ENCODE measurements around the gene VAPB.

VAPB gene

DNA sequence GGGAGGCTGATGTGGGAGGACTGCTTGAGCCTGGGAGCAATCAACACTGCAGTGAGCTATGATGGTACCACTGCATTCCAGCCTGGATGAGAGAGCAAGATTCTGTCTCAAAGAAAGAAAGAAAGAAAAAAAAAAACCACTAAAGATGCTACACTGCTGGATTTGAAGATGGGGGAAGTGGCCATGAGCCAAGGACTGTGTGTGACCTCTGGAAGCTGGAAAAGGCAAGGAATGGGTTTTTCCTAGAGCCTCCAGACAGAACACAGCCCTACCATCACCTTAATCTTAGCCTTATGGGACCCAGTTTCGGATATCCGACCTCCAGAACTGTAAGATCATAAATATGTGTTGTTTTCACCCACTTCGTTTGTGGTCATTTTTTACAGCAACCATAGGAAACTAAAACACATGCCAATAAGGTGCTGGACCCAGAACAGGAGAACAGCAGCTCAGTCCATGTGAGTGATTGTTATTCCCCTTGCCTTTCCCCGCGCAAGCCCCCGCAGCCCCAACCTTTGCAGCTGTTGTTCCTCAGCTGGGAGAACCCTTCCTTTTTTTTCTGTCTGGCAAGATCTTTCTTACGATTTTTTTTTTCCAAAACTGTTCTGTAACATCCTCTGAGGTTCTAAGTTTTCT is 11.1 kb upstream of the VAPB start:
- DNase-seq (ENCODE audit: low read depth): no peak

DNA sequence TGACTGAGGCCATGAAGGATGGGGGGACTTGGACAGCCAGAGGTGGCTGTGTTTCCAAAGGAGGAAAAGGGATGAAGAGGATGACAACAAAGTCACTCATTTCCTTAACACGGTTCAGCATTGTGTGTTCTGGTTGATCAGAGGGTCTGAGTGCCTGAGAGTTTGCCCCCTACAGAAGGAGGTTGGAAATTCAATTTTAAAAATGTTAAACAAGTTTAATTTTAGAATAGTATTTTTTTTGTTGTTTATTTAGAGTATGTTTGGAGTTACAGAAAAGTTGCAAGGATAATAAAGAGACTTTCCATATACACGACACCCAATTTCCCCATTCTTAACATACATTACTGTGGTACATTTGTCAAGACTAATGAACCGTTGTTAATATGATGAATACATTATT is 10.3 kb upstream of the VAPB start:
- peak; percentile 48 for DNase-seq (ENCODE audit: low read depth)

DNA sequence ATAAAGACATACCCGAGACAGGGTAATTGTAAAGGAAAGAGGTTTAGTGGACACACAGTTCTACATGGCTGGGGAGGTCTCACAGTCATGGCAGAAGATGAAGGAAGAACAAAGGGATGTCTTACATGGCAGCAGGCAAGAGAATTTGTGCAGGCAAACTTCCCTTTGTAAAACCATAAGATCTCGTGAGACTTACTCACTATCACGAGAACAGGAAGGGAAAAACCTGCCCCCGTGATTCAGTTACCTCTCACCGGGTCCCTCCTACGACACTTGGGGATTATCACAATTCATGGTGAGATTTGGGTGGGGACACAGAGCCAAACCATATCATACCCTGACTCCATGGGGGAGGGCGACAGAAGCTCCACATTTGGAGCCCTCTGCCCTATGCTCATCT is 7.4 kb upstream of the VAPB start:
- no peak for DNase-seq (ENCODE audit: low read depth)

DNA sequence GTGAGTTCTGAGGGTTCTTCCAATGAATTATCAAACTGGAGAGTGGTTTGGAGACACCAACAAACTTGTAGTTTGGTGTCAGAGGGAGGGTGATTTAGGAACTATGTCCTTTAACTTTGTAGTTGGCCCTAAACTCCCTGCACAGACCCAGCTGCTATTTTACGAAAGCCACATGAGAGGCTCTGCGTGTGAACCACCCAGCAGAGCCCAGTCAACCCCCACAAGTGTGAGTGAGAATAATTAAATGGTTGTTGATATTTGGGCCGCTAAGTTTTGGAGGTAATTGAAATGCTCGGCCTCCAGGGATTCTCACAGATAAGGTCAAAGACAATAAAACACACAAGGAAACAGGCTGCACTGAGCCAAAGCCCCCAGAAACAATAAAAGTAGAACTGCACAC is 6.9 kb upstream of the VAPB start:
- no peak for DNase-seq (ENCODE audit: low read depth)

DNA sequence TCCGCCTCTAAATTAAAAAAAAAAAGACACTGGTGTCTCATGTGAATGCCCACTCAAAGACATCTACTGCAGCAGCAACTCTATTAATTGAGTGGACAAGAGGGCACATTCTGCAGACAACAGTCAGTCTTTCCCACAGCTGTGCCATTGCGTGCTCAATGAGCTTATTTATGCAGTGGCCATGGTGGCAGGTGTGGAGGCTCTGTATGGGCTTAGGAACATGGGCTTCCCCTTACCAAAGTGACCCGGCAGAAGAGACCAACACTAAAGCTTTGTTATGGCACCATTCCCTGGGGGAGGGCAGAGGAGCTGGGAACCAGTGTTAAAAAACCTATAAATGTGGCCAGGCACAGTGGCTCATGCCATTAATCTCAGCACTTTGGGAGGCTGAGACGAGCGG is 4.2 kb upstream of the VAPB start:
- DNase-seq (ENCODE audit: low read depth): no peak

DNA sequence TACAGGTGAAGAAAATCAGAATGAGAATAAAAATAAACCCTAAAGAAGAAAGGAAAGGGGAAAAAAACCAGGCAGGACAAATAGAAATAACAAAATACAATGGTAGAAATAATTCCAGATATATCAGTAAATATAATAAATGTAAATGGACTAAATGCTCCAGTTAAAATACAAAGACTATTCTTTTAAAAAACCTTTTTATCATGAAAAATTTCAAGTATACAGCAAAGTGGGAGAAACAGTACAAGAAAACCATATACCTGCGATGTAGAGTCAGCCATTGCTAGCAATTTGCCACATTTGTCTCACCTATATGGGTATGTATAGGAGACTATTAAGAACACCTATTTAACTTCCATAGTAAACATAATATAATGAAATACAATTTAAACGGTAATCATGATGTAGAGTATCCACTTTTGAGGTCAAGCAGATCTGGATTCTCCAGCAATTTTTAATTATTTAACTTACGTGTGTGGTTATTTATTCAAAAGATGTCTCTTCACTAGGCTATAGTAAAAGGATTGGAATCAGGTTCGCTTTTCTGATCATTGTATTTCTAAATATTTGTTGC is 914 bp upstream of the VAPB start:
- DNase-seq (ENCODE audit: low read depth): no peak

DNA sequence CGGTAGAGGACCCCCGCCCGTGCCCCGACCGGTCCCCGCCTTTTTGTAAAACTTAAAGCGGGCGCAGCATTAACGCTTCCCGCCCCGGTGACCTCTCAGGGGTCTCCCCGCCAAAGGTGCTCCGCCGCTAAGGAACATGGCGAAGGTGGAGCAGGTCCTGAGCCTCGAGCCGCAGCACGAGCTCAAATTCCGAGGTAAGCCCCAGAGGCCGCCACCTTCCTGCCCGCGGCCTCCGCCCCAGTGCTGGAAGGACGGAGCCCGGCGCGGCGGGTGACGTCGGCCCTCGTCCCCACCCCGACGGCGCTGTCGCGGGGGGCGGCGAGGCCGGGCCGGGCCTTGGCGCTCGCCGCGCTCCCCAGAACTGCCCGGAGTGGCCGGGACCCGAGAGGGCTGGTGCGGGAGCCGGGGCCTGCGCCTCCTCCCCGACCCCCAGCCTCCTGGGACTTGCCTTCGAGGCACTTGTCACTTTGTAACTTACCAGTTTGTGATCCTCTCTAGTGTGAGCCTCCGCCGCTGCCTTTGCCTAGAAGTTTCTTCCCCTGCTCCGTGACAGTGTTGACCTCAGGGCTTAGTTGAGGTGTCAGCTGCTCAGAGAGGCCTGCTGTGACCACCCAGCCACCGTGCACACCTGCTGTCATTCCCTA is 417 bp downstream of the VAPB start:
- peak; percentile 64 for DNase-seq (ENCODE audit: low read depth)

DNA sequence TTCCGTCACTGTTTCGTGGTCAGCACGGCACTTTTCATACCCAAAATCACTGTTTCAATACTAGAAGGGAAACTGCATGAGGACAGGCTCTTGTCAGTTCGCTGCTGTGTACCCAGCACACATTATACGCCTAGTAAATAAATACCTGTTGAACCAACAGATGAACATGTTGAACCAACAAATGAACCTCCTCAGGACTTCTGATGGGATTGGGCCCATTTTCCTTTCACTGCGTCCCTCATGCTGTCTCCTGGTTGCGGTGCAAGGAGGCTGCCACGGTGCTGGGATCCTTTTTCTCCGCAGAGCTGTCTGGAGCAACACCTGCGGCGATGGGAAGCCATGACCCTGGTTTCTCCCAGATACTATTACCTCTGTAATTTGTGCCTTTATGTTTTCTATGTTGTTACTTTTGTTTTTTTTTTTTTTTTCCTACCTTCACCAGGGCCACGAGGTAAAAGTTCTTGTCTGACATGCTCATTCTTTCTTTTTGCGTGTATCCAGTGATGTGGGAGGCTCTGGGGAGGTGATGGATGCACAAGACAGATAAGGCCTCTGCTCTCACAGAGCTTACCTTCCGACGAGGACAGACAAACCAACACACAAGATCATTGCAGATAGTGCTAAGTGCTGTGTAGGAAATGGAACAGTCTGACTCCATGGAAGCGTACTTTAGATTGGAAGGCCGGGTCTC is 1.1 kb downstream of the VAPB start:
- no peak for DNase-seq (ENCODE audit: low read depth)

DNA sequence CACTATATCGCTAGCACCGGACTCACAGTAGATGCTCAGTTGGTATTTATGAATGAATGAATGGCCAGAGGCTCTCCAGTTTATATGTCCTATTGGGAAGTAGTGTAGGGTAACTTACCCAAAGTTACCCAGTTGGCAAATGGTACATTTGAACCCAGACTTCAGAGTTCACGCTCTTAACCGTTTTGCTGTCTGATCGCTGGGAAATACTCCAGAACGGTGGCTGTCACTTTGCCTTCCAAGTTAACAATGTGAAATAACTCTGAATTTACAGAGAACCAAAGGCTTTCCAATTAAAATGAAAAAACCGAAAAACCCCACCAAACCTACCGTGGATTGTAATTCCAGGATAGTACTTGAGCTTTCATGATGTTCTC is 1.6 kb downstream of the VAPB start:
- DNase-seq (ENCODE audit: low read depth): no peak

DNA sequence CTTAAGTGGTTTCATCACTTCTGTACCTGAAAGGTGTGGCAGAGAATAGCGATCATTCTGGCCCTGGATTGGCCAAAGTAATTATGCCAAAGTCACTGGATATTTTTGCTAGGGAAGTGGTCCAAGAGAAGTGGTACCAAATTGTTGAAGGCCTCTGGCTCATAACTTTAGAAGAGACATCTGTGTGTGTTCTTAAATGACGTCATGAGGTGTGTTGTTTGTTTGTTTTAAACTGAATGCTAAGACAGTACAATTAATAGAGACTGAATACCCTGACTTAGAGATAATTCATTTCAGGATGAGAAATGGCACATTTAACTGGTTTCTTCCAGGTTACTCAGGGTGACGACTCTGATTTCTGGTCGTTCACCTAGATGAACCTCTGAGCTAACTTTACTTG is 3.3 kb downstream of the VAPB start:
- no peak for DNase-seq (ENCODE audit: low read depth)

DNA sequence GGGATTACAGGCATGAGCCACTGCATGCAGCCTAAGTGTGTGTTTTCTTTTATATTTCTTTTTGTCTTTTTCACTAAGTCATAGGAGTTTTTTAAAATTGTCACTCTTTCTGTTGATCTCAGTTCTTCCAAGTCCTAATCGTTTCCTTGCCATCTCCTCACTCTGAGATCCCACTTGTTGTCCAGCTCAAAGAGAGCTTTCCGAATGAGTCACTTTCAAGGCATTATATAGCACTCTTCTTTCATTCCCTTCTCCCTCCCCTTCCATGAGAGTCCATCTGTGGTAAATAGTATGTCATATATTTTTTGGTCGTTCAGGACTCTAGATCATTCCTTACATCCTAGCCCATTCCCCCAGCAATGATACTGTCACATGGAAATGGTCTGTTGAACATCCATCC is 4.3 kb downstream of the VAPB start:
- DNase-seq (ENCODE audit: low read depth): peak; percentile 30

DNA sequence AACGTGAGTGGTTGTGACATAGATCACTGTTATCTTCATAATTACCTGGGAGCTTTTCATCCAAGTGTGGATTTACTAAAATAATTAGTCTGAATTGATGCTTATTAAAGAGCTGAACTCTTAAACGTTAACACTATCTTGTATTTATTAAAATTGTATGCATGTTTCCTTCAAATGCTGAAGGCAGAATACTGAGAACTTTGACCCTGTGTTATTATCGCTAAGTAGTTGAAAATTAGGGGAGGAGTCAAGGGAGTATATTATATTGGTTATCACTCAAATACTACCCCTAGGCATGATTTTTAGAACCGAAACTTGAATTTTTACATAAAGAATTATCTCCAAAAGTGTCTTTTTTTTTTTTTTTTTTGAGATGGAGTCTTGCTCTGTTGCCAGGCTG is 5.8 kb downstream of the VAPB start:
- DNase-seq (ENCODE audit: low read depth): no peak

DNA sequence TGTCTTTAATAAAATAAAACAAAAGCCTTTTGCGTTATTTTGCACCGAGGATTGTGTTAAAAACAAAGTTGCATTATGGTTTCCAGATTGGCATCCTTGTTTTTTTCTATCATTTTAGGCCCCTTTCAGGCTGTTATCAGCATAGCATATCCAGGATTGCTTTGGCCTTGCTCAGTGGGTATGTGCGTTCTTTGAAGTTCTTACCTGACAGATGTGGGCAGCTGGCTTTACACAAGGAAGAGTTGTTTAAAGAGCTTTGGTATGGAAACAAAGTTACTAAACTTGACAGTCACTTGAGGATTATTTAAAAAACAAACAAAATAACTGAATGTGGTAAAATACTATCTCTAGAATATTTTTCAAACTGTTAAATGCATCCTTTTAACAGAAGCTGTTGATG is 6.6 kb downstream of the VAPB start:
- no peak for DNase-seq (ENCODE audit: low read depth)

DNA sequence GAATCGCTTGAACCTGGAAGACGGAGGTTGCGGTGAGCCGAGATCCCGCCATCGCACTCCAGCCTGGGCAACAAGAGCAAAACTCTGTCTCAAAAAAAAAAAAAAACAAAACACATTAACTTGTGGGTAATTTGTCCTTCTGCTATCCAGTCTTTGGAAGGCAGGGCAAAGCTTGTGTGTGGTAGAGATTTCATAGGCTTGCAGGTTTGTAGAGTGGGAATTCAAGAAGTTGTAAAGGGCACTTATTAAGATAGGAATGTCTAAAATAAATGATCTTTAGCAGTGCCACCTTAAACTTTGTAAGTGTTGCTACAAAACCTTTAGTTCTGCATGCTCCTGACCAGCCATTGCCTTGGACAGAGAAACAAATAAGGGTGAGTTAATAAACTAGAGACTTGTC is 8.4 kb downstream of the VAPB start:
- no peak for DNase-seq (ENCODE audit: low read depth)

DNA sequence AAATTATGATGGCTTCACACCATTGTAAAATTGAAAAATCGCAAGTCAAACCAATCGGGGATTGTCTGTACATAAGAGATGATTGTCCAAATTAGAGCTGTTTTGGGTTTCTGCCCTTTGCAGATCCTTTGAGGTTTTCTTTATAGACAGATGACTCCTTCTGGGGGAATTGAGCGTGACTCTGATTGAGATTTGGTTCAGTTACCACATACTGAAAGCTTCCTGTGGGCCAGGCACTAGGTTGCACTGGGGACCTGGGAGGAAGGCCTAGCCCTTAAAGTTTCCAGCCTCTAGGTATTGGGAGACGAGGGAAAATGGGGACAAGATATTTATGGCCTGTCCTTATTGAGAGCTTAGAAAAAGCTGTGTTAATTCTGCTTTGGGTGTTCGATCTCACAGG is 9.2 kb downstream of the VAPB start:
- DNase-seq (ENCODE audit: low read depth): no peak

DNA sequence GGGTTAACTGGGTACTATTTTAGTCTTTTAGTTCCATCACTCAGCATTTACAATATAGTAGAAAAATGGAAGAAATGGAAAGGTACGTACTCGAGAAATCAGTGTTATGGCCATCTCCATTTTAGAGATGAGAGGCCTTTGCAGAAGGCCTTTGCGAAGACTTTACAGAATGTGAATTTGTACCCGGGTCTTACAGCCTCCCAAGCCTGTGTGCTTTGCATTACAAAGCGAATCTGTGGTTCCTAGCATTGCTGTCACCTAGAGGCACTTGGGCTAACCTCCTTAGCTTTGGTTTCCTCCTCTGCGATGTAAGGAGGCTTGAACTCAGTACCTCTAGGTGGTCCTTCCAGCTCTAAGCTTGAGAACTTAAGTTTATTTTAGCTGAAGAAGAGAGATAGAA is 10.9 kb downstream of the VAPB start:
- no peak for DNase-seq (ENCODE audit: low read depth)

DNA sequence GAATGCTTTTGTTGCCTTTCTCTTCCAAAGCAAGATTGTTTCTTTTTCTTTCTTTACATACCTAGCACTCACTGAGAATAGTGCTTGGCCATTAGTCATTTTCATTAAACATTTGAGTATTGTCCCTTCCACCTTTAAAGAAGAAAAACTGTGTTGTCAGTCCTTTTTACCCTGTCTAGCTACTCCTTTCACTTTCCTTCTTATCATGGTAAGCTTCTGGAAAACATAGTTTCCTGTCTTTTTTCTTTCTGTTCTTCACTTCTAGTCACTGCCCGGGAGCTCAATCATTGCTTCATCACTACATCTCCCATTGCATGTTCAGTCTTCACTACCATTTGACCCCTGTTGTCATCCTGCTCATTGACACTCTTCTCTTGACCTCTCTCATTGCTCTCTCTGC is 12.1 kb downstream of the VAPB start:
- DNase-seq (ENCODE audit: low read depth): no peak

DNA sequence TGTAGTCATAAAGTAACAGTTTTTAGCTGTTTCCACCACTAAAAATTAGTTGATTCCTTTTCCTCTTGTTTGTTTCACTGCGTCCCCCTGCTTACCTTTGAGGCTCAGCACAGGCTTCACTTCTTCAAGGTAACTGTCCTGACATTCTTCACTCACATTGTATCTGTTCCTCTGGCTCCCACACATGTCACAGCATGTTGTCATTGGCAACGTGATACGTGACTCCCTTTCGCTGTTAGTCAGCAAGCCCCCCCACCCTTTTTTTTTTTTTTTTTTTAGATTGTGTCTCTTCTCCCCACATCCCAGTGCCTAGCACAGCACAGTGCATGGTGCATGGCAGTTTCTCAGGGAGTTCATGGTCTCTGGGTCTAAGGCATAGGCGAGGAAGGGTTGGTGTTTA is 13.3 kb downstream of the VAPB start:
- no peak for DNase-seq (ENCODE audit: low read depth)

DNA sequence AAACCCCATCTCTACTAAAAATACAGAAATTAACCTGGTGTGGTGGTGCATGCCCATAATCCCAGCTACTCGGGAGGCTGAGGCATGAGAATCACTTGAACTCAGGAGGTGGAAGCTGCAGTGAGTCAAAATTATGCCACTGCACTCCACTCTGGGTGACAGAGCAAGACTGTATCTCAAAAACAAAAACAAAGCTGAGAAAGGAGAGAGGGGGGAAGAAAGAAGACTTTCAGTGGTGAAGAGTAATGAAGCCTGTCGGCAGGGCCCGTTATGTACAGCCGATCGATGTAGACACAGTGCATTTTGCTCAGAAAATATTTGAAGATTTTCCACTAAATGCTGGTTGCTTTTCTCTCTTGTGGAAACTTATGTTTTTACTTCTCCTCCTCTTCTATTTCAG is 13.8 kb downstream of the VAPB start:
- DNase-seq (ENCODE audit: low read depth): no peak

DNA sequence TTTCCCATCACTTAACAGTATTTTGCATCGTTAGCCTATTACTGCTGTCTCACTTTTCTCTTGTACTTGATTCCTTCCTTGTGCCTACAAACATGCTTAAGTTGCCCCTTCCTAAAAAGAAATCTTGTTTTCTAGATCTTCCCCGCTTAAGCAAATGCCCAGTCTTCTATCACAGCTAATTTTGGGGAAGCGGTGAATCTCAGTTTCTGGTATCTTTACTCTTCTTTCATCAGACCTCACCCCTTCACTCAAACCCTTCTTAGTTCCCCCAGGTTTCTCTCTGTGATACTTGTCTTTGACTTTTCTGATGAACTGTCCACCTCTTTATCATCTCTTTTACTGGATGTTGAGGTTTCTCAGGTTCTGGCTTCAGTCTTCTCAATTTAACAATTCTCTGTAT is 14.2 kb downstream of the VAPB start:
- DNase-seq (ENCODE audit: low read depth): no peak

DNA sequence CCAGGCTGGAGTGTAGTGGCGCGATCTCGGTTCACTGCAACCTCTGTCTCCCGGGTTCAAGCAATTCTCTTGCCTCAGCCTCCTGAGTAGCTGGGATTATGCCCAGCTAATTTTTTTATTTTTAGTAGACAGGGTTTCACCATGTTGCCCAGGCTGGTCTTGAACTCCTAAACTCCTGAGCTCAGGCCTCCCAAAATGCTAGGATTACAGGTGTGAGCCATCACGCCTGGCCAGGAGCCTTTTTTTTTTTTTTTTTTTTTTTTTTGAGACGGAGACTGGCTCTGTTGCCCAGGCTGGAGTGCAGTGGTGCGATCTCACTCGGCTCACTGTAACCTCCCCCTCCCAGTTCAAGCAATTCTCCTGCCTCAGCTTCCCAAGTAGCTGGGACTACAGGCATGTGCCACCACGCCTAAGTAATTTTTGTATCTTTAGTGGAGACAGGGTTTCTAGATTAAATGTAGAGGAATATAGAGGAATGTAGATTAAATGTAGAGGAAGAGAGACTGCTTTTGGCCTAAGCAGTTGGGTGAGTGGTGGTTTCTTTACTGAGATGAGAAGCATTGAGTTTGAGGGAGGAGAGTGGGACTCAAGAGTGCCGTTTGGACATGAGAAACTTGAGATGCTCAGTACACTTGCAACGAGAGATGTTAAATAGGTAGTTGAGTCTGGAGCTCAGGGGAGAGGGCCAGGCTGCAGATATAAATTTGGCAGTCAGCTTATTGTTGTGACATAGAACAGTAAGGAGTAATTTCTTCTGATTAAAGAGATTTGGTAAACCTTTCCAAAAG is 16.7 kb downstream of the VAPB start:
- DNase-seq (ENCODE audit: low read depth): no peak

DNA sequence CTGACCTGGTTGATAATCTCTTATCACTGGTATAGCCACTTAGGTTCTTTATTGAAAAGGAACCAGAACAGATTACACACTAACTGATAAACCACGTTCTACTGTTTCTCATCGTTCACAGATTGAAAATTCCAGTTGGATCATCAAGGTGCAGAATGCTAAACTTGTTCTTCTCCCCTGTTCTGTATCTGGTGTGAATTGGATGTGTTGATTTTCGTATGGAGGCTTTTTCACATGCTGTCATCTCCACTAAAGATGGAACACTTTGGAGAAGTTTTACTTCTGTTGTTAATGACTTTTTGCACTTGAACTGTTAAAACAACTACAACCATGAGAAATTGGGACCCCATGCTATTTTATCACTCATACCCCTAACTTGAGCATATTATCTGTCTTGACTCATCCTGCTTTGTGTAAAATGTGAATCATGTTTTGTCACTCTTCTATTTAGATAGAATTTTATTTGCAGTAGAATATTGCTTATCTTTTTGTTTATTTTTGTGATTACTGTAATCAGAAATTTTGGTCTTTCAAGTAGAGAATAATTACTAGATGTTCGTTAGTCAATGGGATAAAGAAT is 17.5 kb downstream of the VAPB start:
- peak; percentile 62 for DNase-seq (ENCODE audit: low read depth)
